Measurements from ENCODE around the gene LZTFL1. TPM values are rescaled to one million over a fixed set of nuclear protein-coding genes. Genes with fewer than 3 reads are reported as not detected.

Gene LZTFL1
- total RNA-seq, 4 donors from 2014 or later = 13.8 to 44.5 (median 21.0) TPM

DNA sequence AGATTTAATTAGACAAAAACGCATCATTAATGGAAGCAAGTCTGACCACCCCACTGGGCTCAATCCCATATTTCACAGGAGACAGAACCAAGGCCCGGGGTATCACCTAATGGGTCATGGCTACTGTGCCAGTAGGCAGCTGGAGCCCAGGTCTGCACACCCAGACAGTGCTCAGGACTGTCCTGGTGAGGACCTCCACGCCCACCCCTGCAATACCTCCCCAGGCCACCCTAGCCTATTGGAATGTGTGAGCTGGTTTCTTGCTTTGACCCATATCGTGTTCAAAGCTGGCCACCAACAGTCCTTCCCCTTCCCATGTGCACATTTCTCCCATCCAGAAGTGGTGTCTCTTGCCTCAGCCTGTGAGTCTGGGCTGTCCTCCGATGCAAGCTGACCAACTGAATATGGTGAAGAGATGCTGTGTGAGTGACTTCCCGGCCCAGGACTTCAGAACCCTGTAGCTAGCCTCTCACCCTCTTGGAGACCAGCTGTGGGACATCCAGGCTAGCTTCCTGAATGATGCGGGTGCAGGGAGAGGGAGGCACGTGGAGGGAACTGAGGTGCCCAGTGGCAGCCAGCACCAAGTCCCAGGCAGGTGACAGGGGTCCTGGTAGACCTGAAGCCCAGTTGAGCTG is 64.7 kb downstream of the LZTFL1 start:
- Histone ChIP-seq H3K27ac (no peak overlapping the region), H3K4me3 (no peak overlapping the region), H3K4me1 (no peaks in the 10 kb centered on the region), H3K27me3 (no peaks in the 10 kb centered on the region), H3K9me3 (no peaks in the 10 kb centered on the region), H3K36me3 (no peaks in the 10 kb centered on the region)
- no peak for TF ChIP-seq POLR2A (IDR thresholded peaks at IDR 0.05)
- TF ChIP-seq, protein P1, sequence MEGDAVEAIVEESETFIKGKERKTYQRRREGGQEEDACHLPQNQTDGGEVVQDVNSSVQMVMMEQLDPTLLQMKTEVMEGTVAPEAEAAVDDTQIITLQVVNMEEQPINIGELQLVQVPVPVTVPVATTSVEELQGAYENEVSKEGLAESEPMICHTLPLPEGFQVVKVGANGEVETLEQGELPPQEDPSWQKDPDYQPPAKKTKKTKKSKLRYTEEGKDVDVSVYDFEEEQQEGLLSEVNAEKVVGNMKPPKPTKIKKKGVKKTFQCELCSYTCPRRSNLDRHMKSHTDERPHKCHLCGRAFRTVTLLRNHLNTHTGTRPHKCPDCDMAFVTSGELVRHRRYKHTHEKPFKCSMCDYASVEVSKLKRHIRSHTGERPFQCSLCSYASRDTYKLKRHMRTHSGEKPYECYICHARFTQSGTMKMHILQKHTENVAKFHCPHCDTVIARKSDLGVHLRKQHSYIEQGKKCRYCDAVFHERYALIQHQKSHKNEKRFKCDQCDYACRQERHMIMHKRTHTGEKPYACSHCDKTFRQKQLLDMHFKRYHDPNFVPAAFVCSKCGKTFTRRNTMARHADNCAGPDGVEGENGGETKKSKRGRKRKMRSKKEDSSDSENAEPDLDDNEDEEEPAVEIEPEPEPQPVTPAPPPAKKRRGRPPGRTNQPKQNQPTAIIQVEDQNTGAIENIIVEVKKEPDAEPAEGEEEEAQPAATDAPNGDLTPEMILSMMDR (IDR thresholded peaks at IDR 0.05) = no peak
- no peak for DNase-seq
- intact Hi-C loops (cut with DNase I; ENCODE audit: low total_unique reads) = no loop called here

DNA sequence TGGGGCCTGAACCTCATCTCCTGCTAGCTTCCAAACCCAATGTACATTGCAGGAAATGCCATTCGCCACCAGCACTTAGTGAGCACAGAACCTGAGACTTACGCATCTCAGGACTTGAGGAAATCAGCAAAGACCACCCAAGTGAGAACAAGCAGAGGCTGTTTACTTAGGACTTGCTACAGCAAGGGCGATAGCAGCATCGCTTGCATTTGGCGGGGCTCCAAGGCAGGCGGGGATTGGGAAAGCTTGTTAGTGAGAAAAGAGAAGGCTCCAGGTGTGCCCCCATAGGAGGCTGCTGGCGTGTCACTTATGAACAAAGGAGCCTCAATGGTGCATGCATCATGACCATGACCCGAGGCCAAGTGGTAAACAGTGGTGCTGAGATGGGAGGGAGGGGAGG is 65.3 kb downstream of the LZTFL1 start:
- DNase-seq = no peak
- TF ChIP-seq, protein P1 (IDR thresholded peaks at IDR 0.05) = no peak
- TF ChIP-seq POLR2A (IDR thresholded peaks at IDR 0.05) = no peak

DNA sequence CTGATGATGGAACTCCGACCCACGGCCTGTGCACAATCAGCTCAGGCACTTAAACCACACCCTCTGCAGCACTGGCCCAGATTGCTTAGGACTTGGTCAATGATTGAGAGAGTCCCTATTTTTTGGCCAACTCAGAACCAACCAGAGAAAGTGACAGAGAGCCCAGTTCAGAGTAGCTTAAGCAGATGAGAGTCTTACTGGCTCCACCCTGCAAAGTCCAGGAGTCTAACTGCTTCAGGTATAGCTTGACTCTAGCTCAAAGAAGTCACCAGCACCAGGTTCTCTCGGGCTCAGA is 65.7 kb downstream of the LZTFL1 start:
- H3K27ac ChIP-seq = no peak overlapping the region
- no peaks in the 10 kb centered on the region for H3K27me3 ChIP-seq
- no peak for DNase-seq
- H3K36me3 ChIP-seq = no peaks in the 10 kb centered on the region
- intact Hi-C loops (cut with DNase I; ENCODE audit: low total_unique reads) = no loop called here
- no peaks in the 10 kb centered on the region for H3K9me3 ChIP-seq
- TF ChIP-seq, protein P1 (IDR thresholded peaks at IDR 0.05) = no peak
- TF ChIP-seq POLR2A (IDR thresholded peaks at IDR 0.05) = no peak
- no peaks in the 10 kb centered on the region for H3K4me1 ChIP-seq
- no peak overlapping the region for H3K4me3 ChIP-seq

More for the DNA sequence above, 65.3 kb downstream of the LZTFL1 start:
- Histone ChIP-seq H3K9me3 (no peaks in the 10 kb centered on the region), H3K27ac (no peak overlapping the region), H3K27me3 (no peaks in the 10 kb centered on the region), H3K4me1 (no peaks in the 10 kb centered on the region), H3K36me3 (no peaks in the 10 kb centered on the region), H3K4me3 (no peak overlapping the region)
- intact Hi-C loops (cut with DNase I; ENCODE audit: low total_unique reads) = no loop called here

DNA sequence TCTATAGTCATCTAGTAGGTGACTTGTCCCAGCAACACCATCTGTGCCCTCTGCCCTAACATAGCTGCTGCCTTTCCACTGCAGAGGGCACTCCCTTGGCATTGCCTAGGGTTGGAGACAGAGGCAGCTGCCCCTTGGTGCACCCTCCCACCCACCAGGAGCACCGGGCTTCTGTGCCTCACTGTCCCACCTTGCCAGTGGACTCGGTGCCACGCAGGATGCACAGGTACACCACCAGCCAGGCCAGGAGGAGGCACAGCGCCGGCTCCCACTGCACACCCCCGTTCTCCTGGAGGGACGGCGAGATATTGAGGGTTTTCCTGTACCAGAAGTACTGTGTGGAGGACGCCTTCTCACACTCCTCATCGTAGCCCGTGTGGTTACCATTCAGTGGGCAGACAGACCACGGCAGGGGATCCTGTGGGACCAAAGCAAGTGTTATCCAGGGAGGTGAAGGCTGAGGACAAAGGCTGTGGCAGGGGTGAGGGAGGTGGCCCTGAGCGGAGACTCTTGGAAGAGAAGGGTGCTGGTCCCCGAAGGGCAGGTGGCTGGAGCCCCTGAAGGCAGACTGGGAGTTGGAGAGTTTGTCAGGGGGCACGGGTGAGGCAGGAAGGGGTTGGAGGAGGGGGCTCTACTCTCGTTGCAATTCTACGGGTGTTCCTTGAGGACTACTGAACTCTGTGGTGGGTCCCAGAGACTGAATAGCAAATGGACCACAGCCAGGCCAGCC is 66.2 kb downstream of the LZTFL1 start:
- no peaks in the 10 kb centered on the region for H3K9me3 ChIP-seq
- H3K4me3 ChIP-seq = no peak overlapping the region
- no peaks in the 10 kb centered on the region for H3K4me1 ChIP-seq
- DNase-seq = no peak
- intact Hi-C loops (cut with DNase I; ENCODE audit: low total_unique reads) = no loop called here
- TF ChIP-seq POLR2A (IDR thresholded peaks at IDR 0.05) = no peak
- TF ChIP-seq, protein P1 (IDR thresholded peaks at IDR 0.05) = no peak
- no peaks in the 10 kb centered on the region for H3K27me3 ChIP-seq
- no peak overlapping the region for H3K27ac ChIP-seq
- no peaks in the 10 kb centered on the region for H3K36me3 ChIP-seq
